NCI-H2196 (cell line): ENCODE results near the gene RBMS2.

Experiments
- DNase-seq: peaks from one replicate; lab custom pipeline; 2025; ENCODE audit not compliant: unreplicated experiment; lab: John Stamatoyannopoulos, UW

The RBMS2 gene

GRCh38 chr12:56630180-56630632 is 108.6 kb downstream of the RBMS2 start, which contains the start of gene BAZ2A:
TSS of gene BAZ2A (minus strand) at chr12:56630326. CDS start at chr12:56617530, 12,796 bp downstream.
- peak; percentile 91 for DNase-seq

DNA sequence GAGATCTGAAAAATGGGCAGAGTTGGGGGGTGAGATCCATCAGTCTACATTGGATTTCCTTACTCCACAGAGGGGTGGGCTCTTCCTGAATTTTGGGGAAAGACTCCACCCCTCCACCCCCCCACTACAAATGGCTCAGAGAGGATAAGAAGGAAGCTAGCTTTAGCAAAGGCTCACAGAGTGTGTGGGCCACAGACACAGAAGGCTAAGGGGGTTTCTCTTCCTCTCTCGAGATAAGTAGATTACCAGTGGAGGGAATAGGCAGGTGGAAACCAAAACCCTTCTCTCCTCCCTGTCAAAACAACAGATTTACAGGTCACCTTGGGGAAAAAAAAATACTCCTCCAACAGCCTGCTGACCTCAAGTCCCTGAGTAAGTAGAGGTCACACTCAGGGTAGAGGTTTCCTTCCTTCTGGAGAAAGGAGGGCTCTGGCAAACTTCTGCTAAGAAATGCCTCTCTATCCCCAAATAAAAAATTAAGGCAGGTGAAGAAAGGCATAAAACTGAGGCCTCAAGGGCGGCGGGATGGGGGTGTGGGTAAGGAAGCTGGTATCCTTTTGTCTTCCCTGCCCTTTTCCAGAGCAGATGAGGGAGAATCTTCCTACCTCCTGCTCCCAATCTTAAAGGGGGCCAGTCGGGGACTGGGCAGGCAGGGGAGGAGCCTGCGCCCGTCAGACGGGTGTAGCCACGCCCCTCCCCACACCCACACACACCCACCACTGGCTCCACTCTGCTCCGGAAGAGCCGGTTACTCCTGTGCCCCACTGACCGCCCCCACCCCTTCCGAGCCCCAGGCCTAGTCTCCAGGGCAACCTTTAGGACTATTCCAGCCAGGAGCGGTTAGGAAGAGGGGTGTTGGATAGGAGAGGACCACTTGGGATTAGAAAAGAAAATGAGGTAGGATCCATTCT is 110.4 kb downstream of the RBMS2 start:
- peak; percentile 30 for DNase-seq

DNA sequence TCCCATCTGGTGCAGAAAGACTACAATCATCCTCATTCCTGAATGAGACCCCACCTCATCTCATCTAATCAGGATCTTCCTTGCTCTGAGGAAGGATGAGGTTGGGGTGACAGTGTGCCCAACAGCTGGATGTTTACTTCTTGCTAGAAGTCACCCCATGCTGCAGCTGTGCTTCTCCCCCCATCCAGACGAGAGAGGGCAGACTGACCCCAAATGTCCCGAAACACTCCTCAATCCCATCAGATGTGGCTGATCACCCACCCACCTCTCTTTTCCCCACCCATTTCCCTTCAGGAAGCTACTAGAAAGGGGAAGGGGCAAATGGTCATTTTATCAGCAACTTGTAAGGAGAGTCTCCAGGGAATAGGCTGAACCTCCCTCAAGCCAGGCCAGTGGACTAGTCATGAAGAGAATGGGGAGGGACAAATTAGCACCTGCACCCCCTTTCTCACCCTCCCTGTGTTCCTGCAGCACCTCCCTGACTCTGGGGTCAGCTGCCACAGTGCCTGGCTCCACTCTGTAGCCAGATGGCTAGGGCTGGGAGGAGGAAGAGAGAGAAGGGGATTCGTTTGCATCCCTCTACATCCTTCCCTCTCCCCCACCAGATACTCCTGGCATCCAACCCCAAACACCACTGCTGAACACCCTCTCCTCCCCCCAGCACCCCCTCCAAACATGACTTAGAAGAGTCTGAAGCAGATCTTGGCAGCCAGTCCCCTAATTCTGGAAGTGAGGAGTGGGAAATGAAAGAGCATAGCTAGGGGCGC is 111.3 kb downstream of the RBMS2 start:
- DNase-seq, result no peak

- DNase-seq, result no peak
Observed at GRCh38 chr12:56633468-56634241, 112.0 kb downstream of the RBMS2 start.

DNA sequence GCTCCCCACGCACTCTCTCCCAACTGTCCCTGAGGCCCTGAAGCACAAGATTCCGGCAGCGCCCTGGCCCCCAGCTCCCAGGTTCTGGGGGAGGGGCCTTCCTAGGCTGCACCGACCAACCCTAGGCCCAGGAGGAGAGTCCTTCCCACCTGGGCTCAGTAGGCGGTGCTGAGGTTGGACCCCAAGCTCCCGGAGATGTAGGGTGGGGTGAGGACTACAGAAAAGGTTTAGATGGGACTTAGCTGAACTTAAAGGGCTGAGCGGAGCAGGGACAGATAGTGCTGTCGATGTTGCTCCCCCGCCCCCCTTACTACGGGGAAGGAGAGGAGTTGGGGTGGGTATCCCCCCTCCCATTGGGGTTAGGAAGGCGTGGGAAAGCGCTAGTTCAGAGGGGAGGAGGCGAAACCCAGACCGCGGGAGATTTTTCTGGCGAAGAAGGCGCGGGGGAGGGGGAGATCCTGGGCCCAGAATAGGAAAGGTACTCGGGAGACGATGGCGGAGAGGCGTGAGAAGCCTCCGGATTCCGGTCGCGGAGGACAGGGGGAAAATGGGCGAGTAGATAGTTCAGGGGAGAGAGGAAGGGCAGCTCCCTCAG is 112.7 kb downstream of the RBMS2 start:
- DNase-seq, result peak; percentile 73

DNA sequence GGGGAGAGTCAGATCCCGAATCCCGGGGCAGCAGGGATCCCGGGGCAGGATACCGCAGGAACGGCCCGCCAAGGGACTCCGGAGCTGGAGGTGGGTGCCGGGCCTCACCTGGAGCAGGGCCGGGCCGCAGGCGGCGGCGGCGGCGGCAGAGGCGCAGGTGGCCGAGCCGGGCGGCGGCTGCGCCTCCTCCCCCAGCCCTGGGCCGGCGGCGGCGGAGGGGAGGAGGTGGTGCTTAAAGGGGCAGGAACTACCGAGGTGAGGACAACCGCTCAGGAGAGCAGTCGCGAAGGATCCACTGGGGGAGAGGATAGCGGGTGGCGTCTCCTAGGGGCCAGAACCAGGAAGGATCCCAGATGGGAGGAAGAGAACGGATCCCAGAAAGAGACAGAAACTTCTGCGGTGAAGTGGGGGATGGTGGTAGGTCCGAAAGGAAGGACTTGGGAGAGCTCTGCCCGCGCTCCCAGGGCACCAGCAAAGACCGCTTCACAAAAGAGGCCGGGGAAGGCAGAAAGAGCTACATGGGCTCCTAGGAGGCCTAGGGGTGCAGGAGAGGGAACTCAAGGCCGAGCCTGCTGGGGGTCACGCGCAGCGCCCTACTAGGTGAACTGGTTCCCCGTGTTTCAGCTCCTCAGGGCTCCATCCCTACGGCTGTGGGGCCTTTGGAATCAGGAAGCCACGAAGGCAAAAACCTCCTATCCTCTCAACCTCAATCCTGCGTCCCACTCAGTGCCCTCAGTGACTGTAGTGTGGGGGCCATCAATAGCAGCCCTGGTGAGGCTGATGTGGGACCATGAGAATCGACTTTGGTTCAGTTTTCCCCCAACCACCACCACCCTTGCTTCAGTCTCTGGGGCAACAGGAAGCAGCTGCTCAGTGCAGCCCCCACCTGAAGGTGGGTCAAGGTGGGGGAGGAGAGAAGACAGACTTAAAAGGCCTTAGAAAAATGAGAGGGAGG is 113.5 kb downstream of the RBMS2 start:
- peak; percentile 77 for DNase-seq

DNA sequence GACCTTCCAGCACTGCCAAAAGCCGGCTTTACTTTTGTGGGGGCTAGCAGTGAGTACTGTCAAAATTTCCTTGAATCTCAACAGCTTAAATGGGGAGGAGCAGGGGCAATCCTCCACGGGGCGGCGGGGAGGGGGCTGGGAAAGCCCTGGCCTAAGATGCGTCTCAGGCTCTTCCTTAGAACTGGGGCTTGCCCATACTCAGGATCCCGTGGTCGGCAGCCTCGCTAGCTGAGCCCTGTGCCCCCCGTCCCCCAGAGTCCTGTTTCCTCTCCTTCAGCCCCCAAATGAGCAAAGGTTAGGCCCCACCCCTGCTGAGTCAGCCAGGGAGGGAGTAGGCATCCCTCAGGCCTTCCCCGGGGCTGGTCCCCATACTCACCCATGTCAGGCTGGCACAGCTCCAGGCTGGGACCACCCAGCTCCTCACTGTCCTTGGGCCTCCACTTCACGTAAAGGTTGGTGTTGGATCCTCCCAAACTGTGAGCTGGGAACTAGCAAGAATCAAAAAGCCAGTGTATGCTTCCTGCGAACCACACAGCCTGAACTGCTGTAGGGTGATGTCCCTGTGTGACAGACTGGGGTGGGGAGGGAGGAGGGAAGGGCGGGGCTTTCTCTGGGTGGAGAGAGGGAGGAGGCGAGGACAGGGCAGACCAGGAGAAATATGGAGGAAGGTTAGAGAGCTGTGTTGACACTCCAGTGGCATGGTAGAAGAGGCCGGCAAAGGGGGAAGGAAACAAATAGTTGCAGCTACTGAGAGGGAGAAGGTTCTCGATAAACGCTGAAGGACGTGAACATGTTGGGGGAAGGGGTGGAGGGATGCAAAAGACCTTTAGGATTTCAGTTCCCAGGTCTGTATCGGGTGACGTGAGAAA is 114.4 kb downstream of the RBMS2 start:
- peak; percentile 82 for DNase-seq

- peak; percentile 99 for DNase-seq
Observed at GRCh38 chr12:56636675-56637540, 115.3 kb downstream of the RBMS2 start.

DNA sequence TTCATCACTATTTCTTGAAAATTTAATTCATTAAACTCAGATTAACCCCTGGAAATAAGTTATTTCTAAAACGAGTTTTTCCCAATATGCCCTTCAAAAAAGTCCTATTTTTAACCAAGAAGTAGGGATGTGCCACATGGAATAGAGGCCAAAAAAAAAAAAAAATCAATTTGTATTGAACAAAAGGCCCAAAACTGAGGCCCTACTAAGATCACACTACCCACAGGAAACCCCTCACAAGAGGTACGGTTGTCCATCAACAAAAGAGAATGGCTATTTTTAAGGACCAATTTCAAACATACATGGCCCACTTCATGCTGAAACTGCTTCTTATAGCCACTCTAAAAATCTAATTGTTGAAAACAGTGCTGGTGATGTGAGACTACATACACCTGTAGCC is 116.0 kb downstream of the RBMS2 start:
- no peak for DNase-seq

- no peak for DNase-seq
Observed at GRCh38 chr12:56641219-56641618, 119.6 kb downstream of the RBMS2 start.

- no peak for DNase-seq
Observed at GRCh38 chr12:56644654-56645053, 123.0 kb downstream of the RBMS2 start.

DNA sequence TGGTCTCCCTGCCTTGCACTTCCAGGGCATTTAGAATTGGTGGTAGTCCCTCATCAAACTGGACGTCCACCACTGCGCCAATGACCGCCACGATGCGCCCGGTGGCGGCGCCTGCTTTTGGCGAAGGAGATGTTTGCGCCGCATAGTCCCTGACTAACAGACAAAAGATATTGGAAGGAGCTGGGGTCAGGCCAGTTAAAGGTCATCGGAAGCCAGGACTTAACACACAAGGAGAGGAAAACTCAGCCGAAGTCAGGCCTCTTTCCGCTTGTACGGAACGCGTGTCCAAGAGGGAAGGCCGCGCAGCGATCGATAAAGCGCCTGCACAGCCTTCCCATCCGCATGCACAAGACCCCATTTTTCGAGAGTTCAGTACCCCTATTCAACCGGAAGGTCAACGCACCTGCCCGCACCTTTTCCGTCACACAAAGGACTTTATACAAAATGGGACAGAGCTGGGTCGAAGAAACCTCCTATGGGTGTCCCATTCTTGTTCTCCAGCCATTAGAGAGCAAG is 123.6 kb downstream of the RBMS2 start:
- no peak for DNase-seq
